ENCODE results near the gene SCLY.

The SCLY gene

GRCh38 chr2:238102865-238103264, 42.1 kb downstream of the SCLY start:
- Histone ChIP-seq H3K36me3 (ENCODE audit: control insufficient read depth, insufficient read depth, low read length) (no peaks in the 10 kb centered on the region), H3K79me2 (no peaks in the 10 kb centered on the region), H3K4me2 (ENCODE audit: low read length) (no peak overlapping the region), H3K4me1 (no peaks in the 10 kb centered on the region), H3K27ac (no peak overlapping the region), H3K27me3 (ENCODE audit: control insufficient read depth, insufficient read depth, low read length) (no peaks in the 10 kb centered on the region), H3K4me3 (ENCODE audit: low read depth, low read length) (no peak overlapping the region), H3K9me3 (ENCODE audit: control insufficient read depth, low read length) (no peaks in the 10 kb centered on the region), H3K9ac (no peak overlapping the region), H2AFZ (no peak overlapping the region)
- no peak for TF ChIP-seq CTCF (IDR thresholded peaks at IDR 0.05)

GRCh38 chr2:238103465-238104225, 42.8 kb downstream of the SCLY start:
- H3K27me3 ChIP-seq (ENCODE audit: control insufficient read depth, insufficient read depth, low read length) = no peaks in the 10 kb centered on the region
- H3K79me2 ChIP-seq = no peaks in the 10 kb centered on the region
- no peak for TF ChIP-seq CTCF (IDR thresholded peaks at IDR 0.05)
- no peak overlapping the region for H3K4me2 ChIP-seq (ENCODE audit: low read length)
- H3K4me3 ChIP-seq (ENCODE audit: low read depth, low read length) = no peak overlapping the region
- H3K36me3 ChIP-seq (ENCODE audit: control insufficient read depth, insufficient read depth, low read length) = no peaks in the 10 kb centered on the region
- no peaks in the 10 kb centered on the region for H3K9me3 ChIP-seq (ENCODE audit: control insufficient read depth, low read length)
- no peak overlapping the region for H3K9ac ChIP-seq
- no peak overlapping the region for H2AFZ ChIP-seq
- H3K4me1 ChIP-seq = no peaks in the 10 kb centered on the region
- H3K27ac ChIP-seq = no peak overlapping the region

GRCh38 chr2:238104226-238104690, 43.5 kb downstream of the SCLY start:
- Histone ChIP-seq H2AFZ (no peak overlapping the region), H3K27me3 (ENCODE audit: control insufficient read depth, insufficient read depth, low read length) (no peaks in the 10 kb centered on the region), H3K4me1 (no peaks in the 10 kb centered on the region), H3K9ac (no peak overlapping the region), H3K4me2 (ENCODE audit: low read length) (no peak overlapping the region), H3K9me3 (ENCODE audit: control insufficient read depth, low read length) (no peaks in the 10 kb centered on the region), H3K79me2 (no peaks in the 10 kb centered on the region), H3K4me3 (ENCODE audit: low read depth, low read length) (no peak overlapping the region), H3K27ac (no peak overlapping the region), H3K36me3 (ENCODE audit: control insufficient read depth, insufficient read depth, low read length) (no peaks in the 10 kb centered on the region)
- no peak for TF ChIP-seq CTCF (IDR thresholded peaks at IDR 0.05)

GRCh38 chr2:238104691-238105371, 44.0 kb downstream of the SCLY start:
- Histone ChIP-seq H2AFZ (no peak overlapping the region), H3K9ac (no peak overlapping the region), H3K79me2 (no peaks in the 10 kb centered on the region), H3K27me3 (ENCODE audit: control insufficient read depth, insufficient read depth, low read length) (no peaks in the 10 kb centered on the region), H3K36me3 (ENCODE audit: control insufficient read depth, insufficient read depth, low read length) (no peaks in the 10 kb centered on the region), H3K4me3 (ENCODE audit: low read depth, low read length) (no peak overlapping the region), H3K4me2 (ENCODE audit: low read length) (no peak overlapping the region), H3K9me3 (ENCODE audit: control insufficient read depth, low read length) (no peaks in the 10 kb centered on the region), H3K27ac (no peak overlapping the region), H3K4me1 (no peaks in the 10 kb centered on the region)
- no peak for TF ChIP-seq CTCF (IDR thresholded peaks at IDR 0.05)
